HG03558 (cell line): ENCODE results near the gene MMP15.
"Not testable (repeated sequence)": the region's sequence is repeated elsewhere in the genome, so short reads cannot be mapped to it uniquely, and the experiment has no call there.

Source experiments
- ATAC-seq: cut with Tn5 transposase; IDR thresholded peaks from one replicate; pipeline ENCODE4 v1.9.1; 2021; ENCODE audit warnings: moderate number of reproducible peaks; ENCODE audit not compliant: unreplicated experiment; ENCODE audit errors: extremely low read depth

Gene MMP15

DNA sequence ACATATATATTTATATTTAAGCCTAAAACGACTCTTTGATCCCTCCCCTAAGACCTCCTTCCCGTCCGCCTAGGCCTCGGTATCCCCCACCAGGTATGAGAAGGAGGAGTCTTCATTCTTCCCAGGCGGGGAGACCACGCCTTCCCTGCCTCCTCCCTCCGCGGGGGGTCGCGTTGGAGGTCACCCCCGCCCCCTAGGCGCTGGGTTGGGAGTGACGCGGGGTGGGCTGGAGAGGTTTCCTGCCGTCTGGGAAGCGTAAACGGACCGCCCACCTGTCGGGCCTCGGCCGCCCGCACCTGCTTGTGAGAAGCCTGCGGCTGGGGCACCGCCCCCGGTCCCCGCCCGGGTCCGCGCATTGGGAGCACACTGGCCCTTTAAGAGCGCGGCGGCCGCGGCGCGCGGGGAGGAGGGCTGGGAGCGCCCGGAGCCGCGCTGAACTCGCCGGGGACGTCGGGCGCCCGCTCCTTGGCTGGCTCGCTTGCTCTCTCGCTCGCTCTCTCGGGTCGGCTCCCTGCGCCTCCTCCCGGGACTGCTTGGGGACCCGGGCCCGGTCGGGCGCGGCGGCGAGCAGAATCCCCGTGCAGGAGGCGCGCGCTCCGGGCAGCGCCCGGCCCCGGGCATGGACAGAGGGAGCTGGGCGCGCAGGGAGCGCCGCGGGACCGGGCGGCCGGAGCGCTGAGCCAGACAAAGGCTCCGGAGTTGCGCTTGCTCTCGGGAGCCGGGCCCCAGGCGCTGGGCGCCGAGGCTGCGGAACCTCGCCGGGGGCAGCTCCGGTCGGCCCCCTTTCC lies at the start of gene MMP15:
Gene MMP15, plus strand, starts transcription at position 404 of the 788 bp plus-strand sequence. CDS start 597 bp downstream, outside the sequence.
- no peak for ATAC-seq

DNA sequence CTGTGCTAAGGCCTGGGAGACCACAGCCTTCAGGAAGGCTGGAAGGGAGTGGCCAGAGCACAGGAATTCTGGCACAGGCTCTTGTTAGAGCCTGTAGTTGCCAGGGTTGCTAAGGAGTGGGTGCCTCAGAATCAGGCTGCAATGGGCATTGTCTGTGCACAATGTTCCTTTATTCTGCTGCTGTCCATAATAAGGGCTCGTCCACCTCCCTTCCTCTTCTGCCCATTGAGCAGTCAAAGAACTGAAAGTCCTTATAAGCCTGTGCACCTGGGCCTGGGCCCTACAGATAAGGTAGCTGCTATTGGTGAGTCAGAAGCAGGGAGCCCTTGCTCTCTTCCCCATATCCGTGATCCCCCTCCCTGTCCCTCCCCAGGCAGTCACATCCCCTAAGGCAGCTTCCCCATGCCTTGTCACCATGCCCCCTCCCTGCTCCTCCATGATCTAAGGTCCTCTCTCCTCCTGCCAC lies 49.2 kb upstream of the MMP15 start:
- ATAC-seq, result no peak

DNA sequence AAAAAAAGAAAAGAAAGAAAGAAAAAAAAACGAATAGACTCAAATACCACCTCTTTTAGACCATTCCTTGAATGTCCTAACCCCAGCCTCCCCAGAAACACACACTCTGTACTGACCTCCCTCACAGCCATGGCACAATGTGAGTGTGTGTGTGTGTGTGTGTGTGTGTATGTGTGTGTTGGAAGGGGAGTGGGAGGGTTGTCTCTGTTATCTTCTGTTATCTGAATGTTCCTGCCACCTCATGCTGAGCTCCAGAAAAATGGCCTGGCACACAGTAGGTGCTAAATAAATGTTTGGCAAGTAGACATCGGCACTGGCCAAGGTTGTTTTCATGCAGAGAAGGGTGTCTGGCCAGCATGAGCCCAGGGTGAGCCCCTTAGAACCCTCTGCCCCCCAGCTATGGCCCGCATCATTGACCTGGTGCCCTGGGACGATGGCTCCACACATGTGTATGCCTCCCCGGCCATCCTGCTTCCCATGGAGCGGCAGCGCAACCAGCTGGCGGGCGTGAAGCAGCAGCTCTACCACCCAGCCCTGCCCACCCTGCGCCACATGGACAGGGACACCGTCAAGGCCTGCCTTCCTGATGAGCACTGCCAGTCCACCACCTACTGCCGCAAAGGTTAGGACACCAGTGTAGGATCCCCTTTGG lies 48.0 kb upstream of the MMP15 start:
- no peak for ATAC-seq

DNA sequence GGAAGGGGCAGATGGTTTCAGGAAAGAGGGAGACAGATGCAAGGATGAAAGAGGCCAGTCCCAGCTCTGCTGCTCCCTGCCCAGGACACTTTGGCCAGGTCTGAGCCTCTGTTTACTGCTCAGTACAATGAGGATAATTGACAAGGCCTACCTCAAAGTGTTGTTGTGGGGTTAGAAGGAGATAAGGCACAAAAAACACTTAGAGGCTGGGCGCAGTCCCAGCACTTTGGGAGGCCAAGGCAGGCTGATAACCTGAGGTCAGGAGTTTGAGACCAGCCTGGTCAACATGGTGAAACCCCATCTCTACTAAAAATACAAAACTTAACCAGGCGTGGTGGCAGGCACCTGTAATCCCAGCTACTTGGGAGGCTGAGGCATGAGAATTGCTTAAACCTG lies 47.5 kb upstream of the MMP15 start:
- not testable (repeated sequence) for ATAC-seq

DNA sequence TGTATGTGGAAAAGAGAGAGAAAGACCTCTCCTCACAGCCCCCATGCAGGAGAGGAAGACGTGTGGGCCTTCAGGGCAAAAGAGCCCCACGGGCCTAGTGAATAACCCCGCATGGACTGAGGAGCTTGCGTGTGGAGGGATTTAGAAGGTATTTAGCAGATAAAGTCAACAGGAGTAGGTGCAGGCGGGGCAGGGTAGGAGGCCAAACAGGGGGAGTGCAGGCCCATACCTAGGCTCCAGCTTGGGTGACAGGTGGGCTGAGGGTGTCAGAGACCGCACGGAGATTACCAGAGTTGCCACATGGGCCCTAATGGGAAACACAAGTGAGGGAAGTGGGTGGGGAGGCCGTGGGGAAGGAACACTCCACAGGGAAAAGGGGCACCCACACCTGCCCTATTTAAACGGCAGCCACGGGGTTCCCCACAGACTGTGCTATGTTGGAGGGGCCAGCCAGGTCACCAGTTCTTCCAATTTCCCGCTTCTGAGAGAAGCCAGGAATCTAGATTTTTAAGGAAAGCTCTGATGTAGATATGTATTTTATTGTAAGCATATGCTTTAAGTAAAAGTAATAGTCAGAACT lies 46.5 kb upstream of the MMP15 start:
- no peak for ATAC-seq

DNA sequence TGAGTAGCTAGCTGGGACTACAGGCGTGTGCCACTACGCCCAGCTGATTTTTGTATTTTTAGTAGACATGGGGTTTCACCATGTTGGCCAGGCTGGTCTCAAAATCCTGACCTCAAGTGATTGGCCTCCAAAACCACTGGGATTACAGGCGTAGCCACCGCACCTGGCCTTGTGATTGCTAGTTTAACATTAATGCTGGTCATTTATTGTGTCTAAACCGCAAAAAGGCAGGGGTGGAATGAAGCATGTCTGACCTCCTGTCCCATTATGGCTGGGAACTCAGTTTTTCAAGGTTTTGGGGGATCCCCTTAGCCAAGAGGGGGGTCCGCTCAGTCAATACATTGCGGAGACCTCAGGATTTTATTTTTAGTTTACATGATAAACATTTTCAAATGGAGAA lies 43.9 kb upstream of the MMP15 start:
- ATAC-seq, result no peak

DNA sequence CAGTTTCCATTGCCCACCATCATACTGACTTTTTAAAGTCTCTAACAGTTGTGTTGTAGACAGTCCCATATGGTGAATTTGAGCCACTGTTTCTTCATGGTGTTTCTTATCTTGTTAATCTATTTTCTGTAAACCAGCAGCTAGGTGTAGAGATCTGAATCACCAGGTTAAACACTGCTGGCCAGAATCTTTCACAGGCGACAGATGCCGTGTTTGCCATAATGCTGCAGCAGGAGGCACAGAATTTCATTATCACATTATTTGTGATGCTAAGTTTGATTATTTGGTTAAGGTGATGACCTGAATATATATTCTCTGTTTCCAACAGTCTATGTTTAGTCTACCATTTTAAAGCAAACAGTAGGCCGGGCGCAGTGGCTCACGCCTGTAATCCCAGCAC lies 43.2 kb upstream of the MMP15 start:
- ATAC-seq, result no peak

DNA sequence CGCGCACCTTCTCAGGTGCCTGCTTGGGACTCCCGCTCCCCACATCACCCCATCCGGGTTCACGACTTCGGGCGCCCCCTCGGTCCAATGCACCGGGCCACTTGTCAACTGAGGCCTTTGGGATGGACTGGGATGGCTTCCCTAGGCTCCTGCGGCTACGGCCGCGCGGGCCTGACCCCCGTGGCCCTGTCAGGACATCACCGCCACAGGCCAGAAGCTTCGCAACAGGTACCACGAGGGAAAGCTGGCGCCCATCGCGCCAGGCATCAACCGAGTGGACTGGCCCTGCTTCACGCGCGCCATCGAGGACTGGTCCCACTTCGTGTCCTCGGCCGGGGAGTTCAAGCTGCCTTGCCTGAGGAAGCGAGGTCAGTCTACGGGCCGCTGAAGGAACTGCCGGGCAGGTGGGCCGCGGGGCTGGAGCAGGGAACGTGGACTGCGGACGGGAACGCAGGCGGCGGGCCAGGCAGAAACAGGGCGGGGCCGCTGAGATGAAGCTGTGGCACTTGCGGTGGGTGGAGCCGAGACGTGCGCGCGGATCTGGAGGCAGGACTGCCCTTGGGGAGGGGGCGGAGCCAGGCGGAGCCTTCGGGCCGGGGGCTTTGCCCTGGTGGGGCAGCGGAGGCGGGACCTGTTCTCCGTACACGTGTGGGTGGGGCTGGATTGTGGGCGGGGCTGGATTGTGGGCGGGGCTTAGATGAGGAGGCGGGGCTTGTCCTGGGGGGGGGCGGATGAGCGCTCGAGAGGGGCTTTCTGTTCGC lies 40.9 kb upstream of the MMP15 start:
- no peak for ATAC-seq

DNA sequence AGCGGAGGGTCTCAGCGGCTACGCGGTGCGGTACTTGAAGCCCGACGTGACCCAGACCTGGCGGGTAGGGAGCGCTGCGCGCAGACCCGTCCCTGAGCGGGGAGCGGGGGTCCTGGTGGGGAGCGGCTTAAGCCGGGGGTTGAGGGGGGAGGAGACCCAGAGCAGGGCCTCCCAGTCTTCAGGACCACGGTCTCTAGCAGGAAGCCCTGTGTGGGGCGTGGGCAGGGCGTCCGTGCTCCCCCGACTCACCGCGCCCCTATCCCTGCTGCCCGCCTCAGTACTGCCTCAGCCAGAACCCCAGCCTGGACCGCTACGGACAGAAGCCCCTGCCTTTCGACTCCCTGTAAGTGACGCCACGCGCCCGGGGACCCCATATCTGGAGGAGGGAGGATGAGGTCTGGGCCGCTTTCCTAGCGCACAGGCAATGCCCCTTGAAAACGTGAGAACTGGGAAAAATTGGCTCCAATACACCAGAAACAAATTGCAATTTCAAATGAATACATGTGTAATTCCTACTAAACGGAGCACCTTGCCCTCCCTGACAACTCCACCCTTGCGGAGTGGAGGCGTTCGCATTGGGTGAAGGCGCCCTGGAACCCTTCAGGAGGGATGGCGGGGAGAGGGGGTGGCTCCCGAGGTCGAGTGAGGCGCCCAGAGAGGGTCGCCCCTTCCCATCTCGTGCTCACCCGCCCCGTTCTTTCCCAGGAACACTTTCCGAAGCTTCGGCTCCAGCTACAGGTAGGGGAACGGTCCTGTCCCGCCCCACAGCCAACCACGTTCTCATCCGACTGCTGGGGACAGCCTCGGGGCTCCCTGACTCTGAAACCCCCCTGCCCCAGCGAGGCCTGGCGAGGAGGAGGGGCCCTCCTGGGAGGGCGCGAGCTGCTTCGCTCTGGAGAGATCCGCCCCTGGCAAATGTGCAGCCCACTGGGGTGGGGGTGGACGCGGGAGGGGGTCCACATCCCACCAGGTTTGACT lies 40.1 kb upstream of the MMP15 start:
- ATAC-seq, result no peak

DNA sequence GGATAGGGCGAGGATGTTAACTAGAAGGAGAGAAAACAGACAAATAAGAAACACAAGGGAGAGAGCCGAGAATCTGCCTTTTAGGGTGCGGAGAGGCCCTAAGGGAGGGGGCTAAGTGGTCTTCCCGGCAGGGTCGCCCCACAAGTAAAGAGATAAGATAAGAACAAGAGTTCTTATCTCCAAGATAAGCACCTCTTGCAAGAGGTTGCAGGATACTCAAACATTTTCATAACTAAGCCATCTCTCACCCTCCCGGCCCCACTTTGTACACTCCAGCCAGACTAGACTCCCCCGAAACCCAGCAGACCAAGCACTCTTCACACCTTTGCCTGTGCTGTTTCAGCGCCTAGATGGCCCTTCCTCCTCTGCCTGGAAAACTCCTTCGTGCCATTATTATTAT lies 39.4 kb upstream of the MMP15 start:
- no peak for ATAC-seq

DNA sequence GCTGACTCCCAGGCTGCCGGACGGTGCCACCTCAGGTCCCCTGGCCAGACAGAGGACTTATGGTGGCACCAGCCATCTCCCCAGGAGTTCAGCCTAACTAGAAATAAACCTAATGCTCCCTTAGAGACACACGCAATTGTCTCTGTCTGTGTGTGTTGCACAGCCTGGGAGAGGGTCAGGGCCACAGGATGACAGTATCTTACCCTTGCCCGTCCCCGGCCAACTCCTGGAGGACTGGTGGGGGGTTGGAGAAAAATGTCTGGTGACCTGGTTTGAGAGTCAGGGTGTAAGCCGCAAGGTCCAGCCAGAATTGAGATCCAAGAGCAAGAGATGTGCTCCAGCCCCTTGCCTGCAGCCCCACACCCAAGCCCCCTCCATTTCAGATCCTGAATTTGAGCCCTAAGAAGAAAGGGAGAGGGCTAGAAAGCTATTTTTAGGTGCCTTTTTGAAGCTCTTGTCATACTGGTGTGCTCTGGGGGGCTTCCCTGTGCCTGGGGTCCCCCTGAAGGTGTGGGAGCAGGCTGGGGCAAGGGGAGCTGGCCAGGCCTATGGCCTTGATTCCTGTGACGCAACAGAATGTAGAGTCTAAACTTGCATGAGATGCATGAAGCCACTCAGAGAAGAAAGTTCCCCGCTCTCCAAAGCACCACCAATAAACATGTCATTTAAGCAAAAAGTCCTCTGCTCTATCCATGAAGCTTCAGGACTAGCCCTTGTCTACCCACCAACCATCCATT lies 37.9 kb upstream of the MMP15 start:
- ATAC-seq, result no peak

DNA sequence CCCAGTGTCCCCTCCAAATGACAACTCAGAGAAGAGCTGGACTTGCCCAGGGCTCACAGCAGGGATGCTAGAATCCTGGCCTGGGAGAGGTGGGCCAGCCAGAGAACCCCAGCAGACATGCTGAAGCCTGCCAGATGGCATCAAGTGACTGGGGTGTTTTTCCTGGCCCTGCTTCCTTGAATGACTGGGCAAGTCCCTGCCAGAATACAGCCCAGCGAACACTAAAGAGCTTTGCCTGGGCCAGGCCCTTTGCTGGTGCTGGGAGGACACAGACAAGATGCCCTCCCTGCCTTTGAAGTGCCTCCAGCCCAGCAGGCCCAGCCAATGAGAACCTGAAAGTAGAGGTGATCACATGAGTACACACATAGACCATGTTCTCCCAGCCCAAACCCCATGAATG lies 36.6 kb upstream of the MMP15 start:
- ATAC-seq, result no peak

DNA sequence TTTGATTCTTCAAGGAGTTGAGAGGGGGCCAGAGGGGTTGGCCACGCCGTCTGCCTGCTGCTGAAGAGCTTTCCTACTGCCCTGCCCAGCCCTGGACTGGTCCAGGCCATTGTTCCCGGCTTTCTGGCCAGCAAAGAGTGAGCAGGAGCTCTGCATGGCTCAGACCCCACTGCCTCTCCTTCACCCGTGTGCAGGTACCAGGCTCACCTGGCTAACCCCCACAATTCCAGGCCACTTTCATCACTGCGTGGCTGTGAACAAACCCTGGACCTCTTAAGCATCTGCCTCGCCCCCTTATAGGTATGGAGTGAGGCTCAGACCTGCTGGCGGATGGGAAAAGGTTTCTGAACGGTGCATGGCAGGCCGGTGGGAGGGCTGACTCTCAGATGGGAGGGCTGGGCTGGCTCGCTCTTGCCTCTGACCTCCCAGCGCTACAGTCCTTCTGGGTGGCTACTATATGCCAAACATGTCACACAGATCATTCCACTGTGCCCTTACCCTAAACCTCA lies 33.9 kb upstream of the MMP15 start:
- ATAC-seq, result no peak

DNA sequence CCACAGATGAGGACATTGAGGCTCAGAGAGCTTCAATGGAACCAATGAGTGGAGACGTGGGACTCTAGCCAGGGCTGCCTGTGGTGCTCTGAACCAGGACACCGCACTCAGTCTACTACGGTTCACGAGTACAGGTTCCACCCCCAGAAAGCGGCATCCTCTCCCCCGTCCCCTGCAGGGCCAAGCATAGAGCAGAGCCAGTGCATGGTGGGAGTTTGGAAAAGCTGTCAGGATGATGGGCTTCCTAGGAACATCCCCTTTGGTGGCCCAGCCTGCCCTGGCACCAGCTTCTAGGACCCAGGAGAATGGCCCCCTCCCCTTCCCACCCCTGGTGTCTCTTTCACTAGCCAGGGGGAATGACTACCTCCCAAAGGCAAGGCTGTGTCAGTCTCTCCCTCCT lies 33.5 kb upstream of the MMP15 start:
- no peak for ATAC-seq

DNA sequence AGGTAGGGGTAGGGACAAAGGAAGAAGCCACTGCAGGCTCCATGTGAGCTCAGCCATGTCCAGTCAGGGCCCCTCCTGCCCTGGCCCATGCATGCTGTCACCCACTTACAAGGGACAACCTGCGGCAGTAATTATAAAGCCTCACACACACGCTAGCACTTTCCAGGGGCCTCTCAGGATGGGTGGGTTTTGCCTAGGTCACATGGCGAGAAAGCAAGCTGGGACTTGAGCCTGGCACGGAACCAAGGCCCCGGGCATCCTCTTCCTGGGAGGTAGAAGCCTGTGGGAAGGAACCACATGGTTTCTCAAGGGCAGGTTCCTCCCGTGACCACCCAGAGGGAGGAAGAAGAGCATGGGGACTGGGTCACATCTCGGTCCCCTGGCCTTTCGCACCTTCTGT lies 32.1 kb upstream of the MMP15 start:
- no peak for ATAC-seq

DNA sequence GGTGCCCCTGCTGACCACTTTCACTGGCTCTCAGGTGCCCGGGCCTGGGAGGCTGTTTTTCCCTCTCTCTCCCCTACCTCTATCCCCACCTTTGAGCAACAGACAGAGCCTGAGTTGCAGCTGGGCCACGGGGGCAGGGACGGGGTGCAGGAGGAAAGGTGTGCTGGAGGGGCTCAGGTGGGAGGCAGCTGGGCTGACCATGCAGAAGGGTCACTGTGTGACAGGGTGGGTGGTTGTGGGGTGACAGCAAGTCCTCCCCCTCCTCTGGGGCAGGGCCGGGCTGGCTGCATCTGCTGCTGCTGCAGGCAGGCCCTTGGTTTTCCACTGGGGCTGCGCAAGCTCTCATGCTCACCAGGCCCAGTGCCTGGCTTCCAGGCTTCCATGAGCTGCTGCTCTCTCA lies 31.7 kb upstream of the MMP15 start:
- no peak for ATAC-seq

DNA sequence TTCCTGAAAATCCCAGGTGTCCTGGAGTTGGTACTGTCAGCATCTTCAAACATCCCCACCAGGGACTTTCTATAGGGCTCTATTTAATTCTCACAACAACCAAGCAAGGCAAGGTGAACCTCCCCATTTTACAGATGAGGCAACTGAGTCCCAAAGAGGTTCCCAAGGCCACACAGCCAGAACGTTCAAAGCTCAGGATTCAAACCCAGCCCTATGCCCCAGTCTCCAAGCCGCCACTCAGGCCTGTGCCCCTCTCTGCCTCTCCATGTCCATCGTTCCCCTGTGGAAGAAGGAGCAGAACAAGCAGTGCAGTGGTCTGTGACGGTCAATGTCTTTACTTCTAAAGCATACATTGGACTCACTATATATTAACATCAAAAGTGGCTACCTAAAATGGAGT lies 31.2 kb upstream of the MMP15 start:
- no peak for ATAC-seq

DNA sequence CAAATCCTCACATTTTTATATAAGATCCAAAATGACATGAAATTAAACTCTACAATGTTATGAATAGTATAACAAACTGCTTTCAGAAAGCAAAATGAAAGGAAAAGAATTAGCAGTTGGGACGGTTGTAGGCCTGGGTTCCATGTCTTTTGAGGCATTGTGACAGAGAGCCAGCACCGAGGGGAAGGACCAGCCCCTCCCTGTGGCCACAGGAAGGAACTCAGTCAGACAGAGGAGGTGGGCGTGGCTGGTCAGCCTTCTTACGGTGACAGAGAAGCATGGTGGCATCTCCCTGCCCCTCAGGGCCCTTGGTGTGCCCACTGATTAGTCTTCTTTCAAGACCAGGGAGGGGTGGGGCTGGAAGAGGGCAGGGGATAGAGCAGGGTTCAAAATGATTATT lies 30.8 kb upstream of the MMP15 start:
- ATAC-seq, result no peak
